HG02970 (cell line): ENCODE results near the gene FZD8.
"Not testable (repeated sequence)": the region's sequence is repeated elsewhere in the genome, so short reads cannot be mapped to it uniquely, and the experiment has no call there.

ENCODE experiments used
- ATAC-seq: cut with Tn5 transposase; IDR thresholded peaks from one replicate; pipeline ENCODE4 v1.9.1; 2021; ENCODE audit warnings: mild to moderate bottlenecking, moderate library complexity, moderate number of reproducible peaks; ENCODE audit not compliant: unreplicated experiment, low FRiP score

Gene FZD8, protein sequence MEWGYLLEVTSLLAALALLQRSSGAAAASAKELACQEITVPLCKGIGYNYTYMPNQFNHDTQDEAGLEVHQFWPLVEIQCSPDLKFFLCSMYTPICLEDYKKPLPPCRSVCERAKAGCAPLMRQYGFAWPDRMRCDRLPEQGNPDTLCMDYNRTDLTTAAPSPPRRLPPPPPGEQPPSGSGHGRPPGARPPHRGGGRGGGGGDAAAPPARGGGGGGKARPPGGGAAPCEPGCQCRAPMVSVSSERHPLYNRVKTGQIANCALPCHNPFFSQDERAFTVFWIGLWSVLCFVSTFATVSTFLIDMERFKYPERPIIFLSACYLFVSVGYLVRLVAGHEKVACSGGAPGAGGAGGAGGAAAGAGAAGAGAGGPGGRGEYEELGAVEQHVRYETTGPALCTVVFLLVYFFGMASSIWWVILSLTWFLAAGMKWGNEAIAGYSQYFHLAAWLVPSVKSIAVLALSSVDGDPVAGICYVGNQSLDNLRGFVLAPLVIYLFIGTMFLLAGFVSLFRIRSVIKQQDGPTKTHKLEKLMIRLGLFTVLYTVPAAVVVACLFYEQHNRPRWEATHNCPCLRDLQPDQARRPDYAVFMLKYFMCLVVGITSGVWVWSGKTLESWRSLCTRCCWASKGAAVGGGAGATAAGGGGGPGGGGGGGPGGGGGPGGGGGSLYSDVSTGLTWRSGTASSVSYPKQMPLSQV

DNA sequence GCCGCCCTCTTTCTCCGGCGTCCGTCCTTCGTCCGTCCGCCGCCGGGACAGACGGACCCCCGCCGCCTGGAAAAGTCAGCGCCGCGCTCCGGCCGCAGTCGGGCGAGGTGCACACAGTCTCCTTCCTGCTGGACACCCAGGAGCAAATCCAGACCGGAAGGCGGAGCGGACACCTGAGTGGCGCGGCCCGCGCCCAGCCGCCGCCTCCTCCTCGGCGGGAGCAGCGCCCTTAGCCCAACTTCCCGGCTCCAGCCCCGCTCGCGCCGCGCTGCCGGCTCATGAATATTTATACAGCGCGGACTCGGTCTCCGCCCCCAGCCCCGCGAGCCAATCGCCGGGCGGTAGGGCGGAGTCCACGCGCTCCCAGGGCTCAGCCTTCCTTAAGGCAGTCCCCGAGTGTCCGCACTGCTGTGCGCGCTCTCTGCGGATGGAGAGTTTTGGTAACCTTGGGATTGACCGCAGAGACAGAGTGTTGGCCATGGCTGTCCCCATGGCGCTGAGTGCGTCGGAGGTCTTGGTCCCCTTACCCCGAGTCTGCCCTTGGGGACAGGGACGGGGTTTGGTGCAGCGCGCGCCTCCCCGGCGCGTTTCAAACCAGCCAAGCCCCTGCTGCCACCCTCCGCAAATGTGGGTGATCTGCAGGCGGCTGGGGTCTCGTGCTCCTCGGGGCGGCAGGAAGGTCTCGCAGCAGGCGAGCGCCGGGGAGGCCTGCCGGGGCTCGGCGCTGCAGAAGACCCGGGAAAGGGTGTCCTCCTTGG, at the start of gene FZD8:
Gene FZD8, minus strand, starts transcription at position 262 of the 758 bp plus-strand sequence. CDS start 867 bp downstream, outside the sequence.
- peak; percentile 86 for ATAC-seq

GRCh38 chr10:35691522-35692236, 49.6 kb upstream of the FZD8 start:
- no peak for ATAC-seq

DNA sequence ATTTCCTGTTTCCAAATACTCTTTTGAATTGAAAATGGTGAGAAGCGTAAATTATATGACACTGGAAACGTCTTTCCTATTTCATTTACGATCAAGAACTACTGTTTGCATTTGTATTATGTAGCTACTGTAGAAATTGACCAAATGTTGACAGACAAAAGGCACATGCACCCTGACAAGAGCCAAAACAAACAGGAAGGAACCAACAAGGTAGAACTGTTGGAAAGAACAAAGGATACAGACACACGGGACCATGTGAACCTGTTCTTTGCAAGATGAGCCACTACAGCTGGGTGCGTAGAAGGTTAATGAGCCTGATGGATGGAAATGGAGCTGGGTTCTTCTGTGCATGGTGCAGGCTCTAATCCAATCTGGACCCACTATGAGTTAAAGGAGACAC, 48.4 kb upstream of the FZD8 start:
- no peak for ATAC-seq

GRCh38 chr10:35685858-35686257, 43.8 kb upstream of the FZD8 start:
- ATAC-seq = not testable (repeated sequence)

- no peak for ATAC-seq
Observed at GRCh38 chr10:35685402-35685801, 43.3 kb upstream of the FZD8 start.

DNA sequence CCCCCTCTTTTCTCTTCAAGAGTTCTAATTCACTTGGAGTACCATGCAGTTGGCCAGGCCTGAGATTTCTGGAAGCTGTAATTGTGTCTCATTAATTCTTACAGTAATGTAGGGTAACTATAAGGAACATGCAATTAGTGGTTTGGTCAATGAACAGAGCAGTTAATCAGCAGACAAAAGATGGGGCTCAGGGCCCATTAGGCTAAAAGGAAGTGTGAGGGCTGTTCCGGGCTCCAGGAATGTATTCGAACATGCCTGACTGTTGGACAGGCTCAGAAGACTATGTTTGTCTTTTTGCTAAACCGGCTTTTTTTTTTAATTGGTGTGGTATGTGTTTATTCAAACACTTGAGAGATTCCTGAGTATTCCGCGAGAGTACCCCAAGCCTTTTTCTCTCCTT, 42.5 kb upstream of the FZD8 start:
- no peak for ATAC-seq

DNA sequence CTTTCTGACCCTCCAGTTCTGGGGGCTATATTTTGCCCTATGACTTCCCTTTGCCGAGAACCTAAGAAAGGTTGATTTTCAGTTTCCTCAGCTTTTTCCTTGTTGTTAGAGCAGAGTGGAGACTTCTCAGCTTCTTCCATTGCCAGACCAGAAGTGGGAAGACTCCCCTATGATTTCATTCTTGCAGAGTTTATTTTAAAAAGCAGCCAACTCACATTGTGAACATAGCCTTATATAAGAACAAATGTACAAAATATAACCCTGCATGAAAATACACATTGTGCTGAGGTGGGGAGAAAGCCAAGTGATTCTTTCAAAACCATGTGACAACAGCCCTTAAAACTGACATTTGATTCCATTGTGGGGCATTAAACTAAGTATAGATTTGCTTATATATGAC, 33.8 kb upstream of the FZD8 start:
- ATAC-seq = no peak

GRCh38 chr10:35674843-35675242, 32.7 kb upstream of the FZD8 start:
- ATAC-seq = no peak

DNA sequence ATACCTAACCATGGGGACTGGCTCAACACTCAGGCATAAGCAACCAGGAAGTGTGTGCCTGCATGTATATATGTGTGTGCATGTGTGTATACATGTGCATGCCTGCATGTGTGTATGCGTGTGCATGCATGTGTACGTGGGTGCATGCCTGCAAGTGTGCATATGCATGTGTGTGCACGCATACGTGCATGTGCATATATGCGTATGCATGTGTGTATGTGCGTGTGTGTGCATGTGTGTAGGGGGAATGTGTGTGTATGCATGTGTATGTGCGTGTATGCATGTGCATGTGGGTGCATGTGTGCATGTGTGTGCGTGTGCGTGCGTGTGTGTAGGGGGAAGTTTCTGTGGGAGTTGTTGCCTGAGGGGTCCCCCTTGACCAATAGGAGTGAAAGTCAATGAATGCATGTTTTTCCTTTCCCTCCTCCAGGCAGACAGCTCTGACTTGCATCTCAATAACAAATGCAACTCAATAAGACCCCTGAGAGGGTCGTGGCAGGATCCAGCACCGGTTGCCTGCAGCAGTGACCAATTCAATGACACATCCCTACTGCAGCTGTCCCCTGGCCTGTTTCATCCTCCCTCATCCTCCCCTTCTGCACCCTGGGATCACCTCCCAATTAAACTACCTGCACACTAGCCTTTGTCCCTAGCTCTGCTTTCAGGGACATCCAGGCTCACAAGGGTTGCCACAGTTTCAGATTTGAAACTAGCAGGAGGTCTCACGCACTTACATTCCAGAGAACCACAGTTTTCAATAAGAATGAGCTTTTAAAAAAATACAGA, 27.0 kb upstream of the FZD8 start:
- ATAC-seq = no peak

- no peak for ATAC-seq
Observed at GRCh38 chr10:35667971-35668370, 25.9 kb upstream of the FZD8 start.

GRCh38 chr10:35667270-35667889, 25.3 kb upstream of the FZD8 start:
- ATAC-seq = no peak

DNA sequence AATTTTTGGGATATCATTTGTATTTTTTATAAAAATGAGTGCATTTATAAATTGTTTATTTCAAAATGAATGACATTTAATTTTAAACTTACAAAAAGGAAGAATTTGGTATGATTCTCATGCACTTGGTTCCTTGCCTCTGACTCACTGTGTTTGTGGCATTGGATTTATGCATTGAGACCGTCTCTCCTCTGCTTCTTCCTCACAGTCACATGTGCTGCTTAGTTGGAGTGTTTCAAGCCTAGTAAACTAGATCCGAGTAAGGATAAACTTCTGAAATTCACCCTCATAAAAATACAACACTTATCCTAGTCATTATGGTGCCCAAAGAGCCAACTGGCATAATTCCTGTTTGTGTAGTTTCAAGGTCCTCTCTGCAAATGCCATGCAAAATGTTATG, 19.1 kb upstream of the FZD8 start:
- no peak for ATAC-seq

DNA sequence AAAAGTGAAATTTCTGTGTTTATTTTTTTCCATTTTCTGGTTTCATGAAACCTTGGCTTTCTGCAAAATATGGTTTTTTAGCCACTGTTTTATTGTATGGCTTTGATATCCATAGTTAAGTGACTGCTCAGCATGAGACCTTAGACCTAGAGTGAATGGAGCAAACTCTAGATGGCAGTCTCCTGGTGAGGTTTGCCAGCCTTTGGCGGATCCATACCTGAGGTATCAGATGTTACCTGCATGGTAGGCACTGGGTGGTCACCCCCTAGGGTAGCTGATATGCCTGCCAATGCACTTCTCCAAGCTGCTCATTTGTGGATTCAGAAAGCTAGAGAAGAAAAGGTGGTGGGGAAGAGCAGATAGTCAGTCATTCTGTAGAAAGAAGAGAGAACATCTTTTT, 17.4 kb upstream of the FZD8 start:
- no peak for ATAC-seq

DNA sequence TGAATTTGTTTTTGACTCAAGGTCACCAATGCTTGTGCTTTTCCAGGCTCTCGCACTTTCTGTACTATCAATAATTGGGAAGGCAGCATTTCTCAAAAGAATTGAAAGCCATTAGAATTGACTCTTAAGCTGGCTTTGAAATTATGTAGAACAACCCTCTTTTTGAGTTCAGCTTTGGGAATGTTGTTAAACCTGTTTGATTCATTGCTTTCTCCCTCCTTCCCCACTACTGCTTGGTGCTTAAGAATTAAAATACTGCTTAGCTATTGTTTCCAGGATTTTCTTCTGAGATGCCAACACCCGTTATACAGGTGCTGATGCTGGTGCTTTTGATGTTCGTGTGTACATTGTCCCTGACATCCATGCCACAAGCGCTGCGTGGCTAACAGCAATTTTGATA, 15.5 kb upstream of the FZD8 start:
- ATAC-seq = no peak

- no peak for ATAC-seq
Observed at GRCh38 chr10:35652824-35653223, 10.7 kb upstream of the FZD8 start.

GRCh38 chr10:35650894-35651293, 8.8 kb upstream of the FZD8 start:
- no peak for ATAC-seq

GRCh38 chr10:35644050-35644950, 2.2 kb upstream of the FZD8 start:
- no peak for ATAC-seq
